A549 (cell line): ENCODE data around the gene CLDN11. TPM values are rescaled to one million over a fixed set of nuclear protein-coding genes. Genes with fewer than 3 reads are reported as not detected.
A peak's percentile ranks its signal among the peaks of the same experiment; 100 is the strongest.

ENCODE experiments used
- ATAC-seq, 2 experiments: fragments of 200-7000 bp in 1 of 2; fragments of >200 bp in 1 of 2; cut with Nextera tagmentation in 1 of 2; cut with Tn5 transposase in 1 of 2; 3 replicates each; pipeline versions ENCODE4 v1.8.0 to v1.9.1; 2018 to 2020; ENCODE audit warnings: mild to moderate bottlenecking in 1 of 2, moderate library complexity in 1 of 2
- CTCF ChIA-PET: fragments of 300-600 bp; sonication (Branson Sonifier 250); formaldehyde crosslinking; extraction: SDS; loops from one replicate; lab custom pipeline; 2021; ENCODE audit warnings: antibody characterized with exemption, inconsistent platforms; lab: Yijun Ruan, JAX
- POLR2A ChIA-PET: fragments of 350-600 bp; formaldehyde crosslinking; extraction: SDS; loops from one replicate; lab custom pipeline; 2021; ENCODE audit warnings: antibody characterized with exemption, inconsistent platforms; lab: Yijun Ruan, JAX
- DNase-seq, 2 experiments: peaks; one replicate each; pipeline versions ENCODE4 v3.0.0 to v3.0.0-alpha.2; 2011 to 2016; ENCODE audit warnings: low read depth in 1 of 2, low spot score in 1 of 2
- FAIRE-seq: peaks from 2 replicates; lab custom pipeline; 2011; peaks lifted over from hg19 to GRCh38; lab: Jason Lieb, UNC
- H3K27ac ChIP-seq, 2 experiments: fragments of >200 bp; sonication (Bioruptor Twin); formaldehyde crosslinking; 3 replicates each; pipeline ENCODE4 v1.5.1; 2016 to 2017
- H3K4me1 ChIP-seq: fragments of >200 bp; sonication (Bioruptor Twin); formaldehyde crosslinking; 3 replicates; pipeline ENCODE4 v1.6.1; 2016
- H3K4me2 ChIP-seq: fragments of >200 bp; sonication (Bioruptor Twin); formaldehyde crosslinking; 3 replicates; pipeline ENCODE4 v1.6.1; 2016
- H3K4me3 ChIP-seq: fragments of >200 bp; sonication (Bioruptor Twin); formaldehyde crosslinking; 3 replicates; pipeline ENCODE4 v1.5.1; 2016
- H3K9me3 ChIP-seq: fragments of >200 bp; sonication (Bioruptor Twin); formaldehyde crosslinking; 3 replicates; pipeline ENCODE4 v1.6.1; 2016
- CBX8 ChIP-seq: fragments of 200-600 bp; sonication (generic); IDR thresholded peaks from 2 replicates; pipeline ENCODE4 v1.6.1; 2016
- CEBPB ChIP-seq, 2 experiments: fragments of >200 bp in 1 of 2; sonication (Bioruptor Twin) in 1 of 2; formaldehyde crosslinking in 1 of 2; IDR thresholded peaks; 2 replicates each; pipeline ENCODE4 v1.6.1; 2012 to 2016
- EHMT2 ChIP-seq: fragments of 200-600 bp; sonication (generic); IDR thresholded peaks from 2 replicates; pipeline ENCODE4 v1.6.1; 2016; ENCODE audit warnings: antibody characterized with exemption, low read depth, mild to moderate bottlenecking, moderate library complexity
- FOSB ChIP-seq: fragments of 250-450 bp; sonication (Bioruptor Pico); IDR thresholded peaks from 2 replicates; pipeline ENCODE4 v1.5.0; 2020; ENCODE audit warnings: mild to moderate bottlenecking, moderate library complexity
- FOXS1 ChIP-seq: fragments of 250-450 bp; sonication (Bioruptor Pico); IDR thresholded peaks from 2 replicates; pipeline ENCODE4 v1.5.0; 2020; ENCODE audit warnings: mild to moderate bottlenecking, moderate library complexity
- HEYL ChIP-seq: fragments of 250-450 bp; sonication (Bioruptor Pico); IDR thresholded peaks from 2 replicates; pipeline ENCODE4 v1.8.0; 2021; ENCODE audit warnings: mild to moderate bottlenecking, moderate library complexity
- HOXB13 ChIP-seq: fragments of 250-450 bp; sonication (Bioruptor Pico); IDR thresholded peaks from 2 replicates; pipeline ENCODE4 v1.5.0; 2020; ENCODE audit warnings: low read depth, mild to moderate bottlenecking, moderate library complexity
- JUNB ChIP-seq: fragments of >200 bp; sonication (Bioruptor Twin); formaldehyde crosslinking; IDR thresholded peaks from 2 replicates; pipeline ENCODE4 v1.6.1; 2016
- KDM5A ChIP-seq: fragments of 200-600 bp; sonication (generic); IDR thresholded peaks from 2 replicates; pipeline ENCODE4 v1.6.1; 2016; ENCODE audit warnings: antibody characterized with exemption, mild to moderate bottlenecking
- MAFK ChIP-seq: fragments of 450-650 bp; IDR thresholded peaks from 2 replicates; pipeline ENCODE4 v1.6.1; 2014; ENCODE audit not compliant: partially characterized antibody
- NPAS2 ChIP-seq: fragments of 250-450 bp; sonication (Bioruptor Pico); IDR thresholded peaks from 2 replicates; pipeline ENCODE4 v1.8.0; 2022; ENCODE audit warnings: mild to moderate bottlenecking, moderate library complexity, borderline replicate concordance
- NR3C1 ChIP-seq: fragments of >200 bp; sonication (Bioruptor Twin); formaldehyde crosslinking; IDR thresholded peaks from 3 replicates; pipeline ENCODE4 v1.6.1; 2017
- PHF8 ChIP-seq: fragments of 200-600 bp; sonication (generic); IDR thresholded peaks from 2 replicates; pipeline ENCODE4 v1.6.1; 2016; ENCODE audit warnings: low read depth, mild to moderate bottlenecking, antibody characterized with exemption, moderate library complexity, borderline replicate concordance
- SREBF2 ChIP-seq: fragments of 450-650 bp; IDR thresholded peaks from 2 replicates; pipeline ENCODE4 v1.6.1; 2014; ENCODE audit warnings: mild to moderate bottlenecking, moderate library complexity
- WGBS: methylation state at CpG from one replicate; pipeline ENCODE4 v1.1.6; 2017; ENCODE audit errors: missing lambda C conversion rate; 5-methylcytosine and 5-hydroxymethylcytosine counted together
- polyA plus RNA-seq, 4 experiments: library from polyadenylated mRNA; depleted of rRNA in 3 of 4; stranded (reverse); fragments of >200 nt; fragmentation: RNase III in 1 of 4; extraction: RNeasy Plus Mini Kit Qiagen cat#74134 plus additional on column Dnase treatment in 1 of 4; gene quantifications; 2 replicates in 3 of 4; 3 replicates in 1 of 4; pipeline ENCODE4 v1.2.3, GENCODE V29; 2011 to 2017
- TF ChIP-seq, protein P1 (sequence below): IDR thresholded peaks from 2 replicates; pipeline ENCODE4 v1.6.1; 2012; ENCODE audit warnings: low read depth, borderline replicate concordance
- TF ChIP-seq, protein P2 (sequence below): fragments of 450-650 bp; IDR thresholded peaks from 2 replicates; pipeline ENCODE4 v1.6.1; 2014; ENCODE audit warnings: antibody characterized with exemption
- TF ChIP-seq, protein P3 (sequence below): IDR thresholded peaks from 2 replicates; pipeline ENCODE4 v1.6.1; 2012

Gene CLDN11
- polyA plus RNA-seq, 2 of the 4 experiments (the other 2 are of a cell fraction), result 0.44 to 0.56 TPM

DNA sequence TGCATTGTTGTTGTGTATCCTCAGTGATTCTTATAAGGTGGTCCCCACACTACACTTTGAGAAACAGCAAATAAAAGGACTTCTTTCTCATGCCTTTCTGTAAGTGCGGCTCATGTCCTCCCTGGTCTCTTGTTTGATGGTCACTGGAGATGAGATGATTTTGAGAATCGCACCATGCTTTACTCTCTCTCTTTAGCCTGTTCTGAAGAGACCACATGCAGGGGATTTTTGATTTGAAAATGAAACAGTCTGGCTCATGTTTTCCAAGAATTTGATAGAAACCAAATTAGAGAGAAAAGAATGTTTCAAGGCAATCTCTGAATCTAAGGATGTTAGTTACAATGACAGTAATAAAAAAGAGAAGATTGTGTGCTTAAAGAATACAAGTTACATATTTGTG lies 18.0 kb downstream of the CLDN11 start:
- ChIA-PET POLR2A (no interaction called here), CTCF (interaction anchor here (2.3 to 2.7 kb wide), 2 partner anchors 23 to 374 kb away, joined by 7 to 9 read pairs; no protein-coding TSS in a partner anchor)
- ATAC-seq (no peak), FAIRE-seq (no peak), DNase-seq (no peak)
- Histone ChIP-seq H3K9me3 (no peaks in the 10 kb centered on the region), H3K4me2 (no peak overlapping the region), H3K27ac (no peak overlapping the region), H3K4me3 (no peak overlapping the region), H3K4me1 (peaks cover 6% of the 10 kb centered on the region; the same call in 1 of the 3 replicates)
- no peak for TF ChIP-seq HOXB13
- 90% methylated on average over 2 of the region's 2 CpGs for WGBS

GRCh38 chr3:170437176-170437575 lies 18.5 kb downstream of the CLDN11 start:
- no peak for DNase-seq
- WGBS, result 78% methylated on average over 4 of the region's 4 CpGs
- Histone ChIP-seq H3K9me3 (no peaks in the 10 kb centered on the region), H3K4me3 (no peak overlapping the region), H3K4me2 (no peak overlapping the region), H3K27ac (no peak overlapping the region), H3K4me1 (peaks cover 6% of the 10 kb centered on the region; the same call in 1 of the 3 replicates)
- no peak for FAIRE-seq
- POLR2A ChIA-PET, result no interaction called here
- no peak for ATAC-seq
- no peak for TF ChIP-seq NR3C1
- no peak for TF ChIP-seq JUNB
- TF ChIP-seq, protein P1, sequence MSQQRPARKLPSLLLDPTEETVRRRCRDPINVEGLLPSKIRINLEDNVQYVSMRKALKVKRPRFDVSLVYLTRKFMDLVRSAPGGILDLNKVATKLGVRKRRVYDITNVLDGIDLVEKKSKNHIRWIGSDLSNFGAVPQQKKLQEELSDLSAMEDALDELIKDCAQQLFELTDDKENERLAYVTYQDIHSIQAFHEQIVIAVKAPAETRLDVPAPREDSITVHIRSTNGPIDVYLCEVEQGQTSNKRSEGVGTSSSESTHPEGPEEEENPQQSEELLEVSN, result no peak
- TF ChIP-seq PHF8, result no peak
- TF ChIP-seq, protein P2, sequence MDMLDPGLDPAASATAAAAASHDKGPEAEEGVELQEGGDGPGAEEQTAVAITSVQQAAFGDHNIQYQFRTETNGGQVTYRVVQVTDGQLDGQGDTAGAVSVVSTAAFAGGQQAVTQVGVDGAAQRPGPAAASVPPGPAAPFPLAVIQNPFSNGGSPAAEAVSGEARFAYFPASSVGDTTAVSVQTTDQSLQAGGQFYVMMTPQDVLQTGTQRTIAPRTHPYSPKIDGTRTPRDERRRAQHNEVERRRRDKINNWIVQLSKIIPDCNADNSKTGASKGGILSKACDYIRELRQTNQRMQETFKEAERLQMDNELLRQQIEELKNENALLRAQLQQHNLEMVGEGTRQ, result no peak
- no peak for TF ChIP-seq EHMT2
- no peak for TF ChIP-seq SREBF2
- TF ChIP-seq CEBPB (IDR thresholded peaks at IDR 0.05), result no peak
- TF ChIP-seq, protein P3, sequence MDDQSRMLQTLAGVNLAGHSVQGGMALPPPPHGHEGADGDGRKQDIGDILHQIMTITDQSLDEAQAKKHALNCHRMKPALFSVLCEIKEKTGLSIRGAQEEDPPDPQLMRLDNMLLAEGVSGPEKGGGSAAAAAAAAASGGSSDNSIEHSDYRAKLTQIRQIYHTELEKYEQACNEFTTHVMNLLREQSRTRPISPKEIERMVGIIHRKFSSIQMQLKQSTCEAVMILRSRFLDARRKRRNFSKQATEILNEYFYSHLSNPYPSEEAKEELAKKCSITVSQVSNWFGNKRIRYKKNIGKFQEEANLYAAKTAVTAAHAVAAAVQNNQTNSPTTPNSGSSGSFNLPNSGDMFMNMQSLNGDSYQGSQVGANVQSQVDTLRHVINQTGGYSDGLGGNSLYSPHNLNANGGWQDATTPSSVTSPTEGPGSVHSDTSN, result no peak
- TF ChIP-seq CBX8, result no peak
- no peak for TF ChIP-seq HEYL (CRISPR knock-in tag)
- TF ChIP-seq, all 56 proteins: peak for 0
- CTCF ChIA-PET, result interaction anchor here (2.3 to 2.6 kb wide), 2 partner anchors 23 to 372 kb away, joined by 7 to 9 read pairs; no protein-coding TSS in a partner anchor

DNA sequence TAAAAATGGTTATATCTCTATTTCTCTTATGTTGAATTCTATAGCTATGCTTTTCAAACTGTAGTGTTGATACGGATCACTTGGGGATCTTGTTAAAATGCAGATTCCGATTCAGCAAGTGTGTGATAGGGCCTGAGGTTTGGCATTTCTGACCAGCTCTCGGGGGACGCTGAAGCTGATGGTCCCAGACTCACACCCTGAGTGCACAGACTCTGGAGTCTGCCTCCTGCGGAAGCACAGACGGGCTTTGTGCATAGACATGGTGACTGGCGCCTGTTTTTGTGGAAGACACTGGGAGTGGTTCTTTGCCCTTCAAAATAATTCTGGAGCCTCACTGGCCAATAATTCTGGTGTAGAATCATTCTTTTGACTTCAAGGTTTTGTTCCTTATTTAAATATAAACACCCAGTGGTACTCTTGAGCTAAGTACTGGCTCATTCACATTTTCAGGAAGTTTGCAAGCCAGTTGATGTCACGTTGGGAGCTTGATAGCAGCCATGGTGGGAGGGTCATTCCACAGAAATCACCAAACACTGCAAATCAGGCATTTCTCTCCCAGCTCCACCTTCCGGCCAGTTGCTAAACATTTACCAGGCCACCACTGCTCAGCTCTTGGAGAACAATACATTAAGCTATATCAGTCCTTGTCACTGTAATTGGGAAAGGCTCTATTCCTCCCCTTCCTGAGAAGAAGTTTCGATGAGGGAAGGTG lies 19.2 kb downstream of the CLDN11 start:
- CTCF ChIA-PET, result interaction anchor here (0.6 to 2.6 kb wide), 4 partner anchors 24 to 373 kb away, joined by 3 to 9 read pairs (median 5); no protein-coding TSS in a partner anchor
- Histone ChIP-seq H3K4me2 (0 out of 3 replicates have a peak overlapping the region, but pooled peaks have one; percentile 4), H3K4me1 (peaks cover 6% of the 10 kb centered on the region; the same call in 1 of the 3 replicates), H3K27ac (no peak overlapping the region), H3K4me3 (no peak overlapping the region), H3K9me3 (no peaks in the 10 kb centered on the region)
- POLR2A ChIA-PET, result no interaction called here
- TF ChIP-seq SREBF2, result no peak
- TF ChIP-seq EHMT2, result no peak
- TF ChIP-seq HOXB13, result no peak
- no peak for TF ChIP-seq KDM5A
- no peak for TF ChIP-seq FOSB (CRISPR knock-in tag)
- ATAC-seq (peak in 1 of 2 experiments; percentile 79; a peak in 4 of 6 replicates), DNase-seq (peak in 1 of 2 experiments; percentile 26), FAIRE-seq (no peak)
- 68% methylated on average over 10 of the region's 10 CpGs for WGBS

DNA sequence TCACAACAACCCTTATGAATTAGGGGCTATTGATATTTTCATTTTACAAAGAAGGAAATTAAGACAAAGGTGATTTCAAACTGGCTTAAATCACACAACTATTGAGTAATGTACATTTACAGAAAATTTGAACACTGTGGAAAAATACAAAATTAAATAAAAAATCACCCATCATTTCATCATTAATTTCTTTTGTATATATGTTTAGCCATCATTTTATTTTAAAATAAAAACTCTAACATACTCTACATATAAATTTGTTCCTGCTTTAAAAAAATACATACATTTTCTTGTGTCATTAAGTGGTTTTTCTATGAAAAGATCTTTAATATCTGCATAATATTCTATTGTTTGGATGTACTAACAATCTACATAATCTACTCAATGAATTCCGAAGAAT lies 20.2 kb downstream of the CLDN11 start:
- no peak overlapping the region for H3K4me2 ChIP-seq
- no peaks in the 10 kb centered on the region for H3K9me3 ChIP-seq
- H3K4me1 ChIP-seq, result peaks cover 6% of the 10 kb centered on the region; the same call in 1 of the 3 replicates
- ATAC-seq, result no peak
- H3K27ac ChIP-seq, result no peak overlapping the region
- CTCF ChIA-PET, result interaction anchor here (1.5 to 2.6 kb wide), 3 partner anchors 25 to 372 kb away, joined by 3 to 9 read pairs (median 7); no protein-coding TSS in a partner anchor
- no peak for DNase-seq
- WGBS, result 70% methylated on average over 1 of the region's 1 CpG
- TF ChIP-seq NPAS2 (CRISPR knock-in tag) (no peak), FOXS1 (no peak), MAFK (peak; percentile 4)
- POLR2A ChIA-PET, result no interaction called here
- FAIRE-seq, result no peak
- no peak overlapping the region for H3K4me3 ChIP-seq
